WI38 (cell line): ENCODE data around the gene ASCL4.

Experiments
- H3K4me3 ChIP-seq: 2 replicates; pipeline ENCODE4 v1.5.1; 2011; ENCODE audit warnings: low read depth, mild to moderate bottlenecking, control low read depth, low read length
- TF ChIP-seq, protein P1 (sequence below): IDR thresholded peaks from 2 replicates; pipeline ENCODE4 v1.5.1; 2012; ENCODE audit warnings: low read depth, mild to moderate bottlenecking, control low read depth, low read length

Gene ASCL4

DNA sequence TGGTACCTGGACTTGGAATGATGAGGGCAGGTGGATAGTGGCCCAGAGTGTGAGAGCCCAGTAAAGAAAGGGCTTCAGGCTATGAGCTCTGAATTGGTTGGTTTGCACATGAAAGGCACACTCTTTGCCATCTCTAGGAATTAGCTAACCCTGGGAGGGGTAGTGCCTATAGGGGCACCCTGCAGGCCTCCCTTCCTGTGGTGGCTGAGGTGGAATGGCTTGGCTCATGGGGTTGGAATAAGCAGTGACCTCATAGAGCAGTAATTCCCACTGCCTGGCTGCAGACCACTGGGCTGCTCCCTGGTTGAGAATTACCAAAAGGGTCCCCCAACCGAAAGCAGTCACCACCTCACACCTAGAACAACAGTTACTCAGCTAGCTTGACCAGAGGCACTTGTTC lies 42.7 kb downstream of the ASCL4 start:
- TF ChIP-seq, protein P1, sequence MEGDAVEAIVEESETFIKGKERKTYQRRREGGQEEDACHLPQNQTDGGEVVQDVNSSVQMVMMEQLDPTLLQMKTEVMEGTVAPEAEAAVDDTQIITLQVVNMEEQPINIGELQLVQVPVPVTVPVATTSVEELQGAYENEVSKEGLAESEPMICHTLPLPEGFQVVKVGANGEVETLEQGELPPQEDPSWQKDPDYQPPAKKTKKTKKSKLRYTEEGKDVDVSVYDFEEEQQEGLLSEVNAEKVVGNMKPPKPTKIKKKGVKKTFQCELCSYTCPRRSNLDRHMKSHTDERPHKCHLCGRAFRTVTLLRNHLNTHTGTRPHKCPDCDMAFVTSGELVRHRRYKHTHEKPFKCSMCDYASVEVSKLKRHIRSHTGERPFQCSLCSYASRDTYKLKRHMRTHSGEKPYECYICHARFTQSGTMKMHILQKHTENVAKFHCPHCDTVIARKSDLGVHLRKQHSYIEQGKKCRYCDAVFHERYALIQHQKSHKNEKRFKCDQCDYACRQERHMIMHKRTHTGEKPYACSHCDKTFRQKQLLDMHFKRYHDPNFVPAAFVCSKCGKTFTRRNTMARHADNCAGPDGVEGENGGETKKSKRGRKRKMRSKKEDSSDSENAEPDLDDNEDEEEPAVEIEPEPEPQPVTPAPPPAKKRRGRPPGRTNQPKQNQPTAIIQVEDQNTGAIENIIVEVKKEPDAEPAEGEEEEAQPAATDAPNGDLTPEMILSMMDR: no peak
- H3K4me3 ChIP-seq: no peak overlapping the region

DNA sequence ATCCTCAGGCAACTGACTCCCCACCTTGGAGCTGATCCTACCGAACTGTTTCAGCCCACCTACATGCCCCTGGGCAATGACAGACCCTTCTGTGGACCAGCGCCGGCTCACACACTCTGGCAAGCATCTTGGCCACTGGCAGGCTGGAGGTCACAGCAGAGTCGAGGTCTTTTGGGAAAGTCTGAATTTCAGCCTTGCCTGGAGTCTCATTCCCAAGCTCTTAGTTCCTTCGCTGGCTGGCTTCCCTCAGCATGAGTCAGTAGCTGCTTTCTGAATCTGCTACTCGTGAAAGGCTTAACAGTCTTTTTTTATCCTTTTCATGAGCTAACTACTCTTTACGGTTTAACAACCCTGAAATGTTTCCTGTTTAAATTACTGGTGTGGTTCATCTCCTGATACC lies 44.5 kb downstream of the ASCL4 start:
- TF ChIP-seq, protein P1: no peak
- H3K4me3 ChIP-seq: no peak overlapping the region

DNA sequence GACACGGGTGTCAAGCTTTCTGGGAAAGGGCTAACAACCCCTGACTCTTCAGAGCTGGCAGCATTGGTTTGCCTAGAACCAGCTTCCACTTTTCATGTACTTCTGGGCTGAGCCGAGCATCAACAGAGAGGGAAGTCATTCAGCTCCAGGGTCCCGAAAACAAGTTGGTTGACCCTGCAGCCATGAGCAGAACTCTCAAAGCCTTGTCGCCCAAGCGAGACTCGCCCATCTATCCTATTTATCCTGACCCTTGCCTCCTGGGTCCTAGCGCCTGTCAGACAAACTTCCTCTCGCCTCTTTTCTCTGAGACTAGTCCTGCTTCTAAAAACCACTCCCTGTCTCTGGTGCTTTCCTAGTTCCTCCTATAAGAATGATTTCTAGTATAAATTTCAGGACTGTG lies 47.9 kb downstream of the ASCL4 start:
- no peak overlapping the region for H3K4me3 ChIP-seq
- TF ChIP-seq, protein P1: no peak
